LNCaP clone FGC (cell line): Measurements from ENCODE around the gene AP3B1.

Experiments used
- DNase-seq: peaks from one replicate; pipeline ENCODE4 v3.0.0-alpha.2; 2011; ENCODE audit warnings: low read depth
- H3K4me3 ChIP-seq: 2 replicates; pipeline ENCODE4 v1.5.1; 2011; ENCODE audit warnings: mild to moderate bottlenecking, low read depth, low read length, control low read depth
- TF ChIP-seq, protein P1 (sequence below): IDR thresholded peaks from 2 replicates; pipeline ENCODE4 v1.5.1; 2012; ENCODE audit warnings: mild to moderate bottlenecking; ENCODE audit not compliant: control insufficient read depth, insufficient read depth; ENCODE audit errors: extremely low read depth

The AP3B1 gene

GRCh38 chr5:77990020-77990419 is 304.5 kb downstream of the AP3B1 start:
- TF ChIP-seq, protein P1, sequence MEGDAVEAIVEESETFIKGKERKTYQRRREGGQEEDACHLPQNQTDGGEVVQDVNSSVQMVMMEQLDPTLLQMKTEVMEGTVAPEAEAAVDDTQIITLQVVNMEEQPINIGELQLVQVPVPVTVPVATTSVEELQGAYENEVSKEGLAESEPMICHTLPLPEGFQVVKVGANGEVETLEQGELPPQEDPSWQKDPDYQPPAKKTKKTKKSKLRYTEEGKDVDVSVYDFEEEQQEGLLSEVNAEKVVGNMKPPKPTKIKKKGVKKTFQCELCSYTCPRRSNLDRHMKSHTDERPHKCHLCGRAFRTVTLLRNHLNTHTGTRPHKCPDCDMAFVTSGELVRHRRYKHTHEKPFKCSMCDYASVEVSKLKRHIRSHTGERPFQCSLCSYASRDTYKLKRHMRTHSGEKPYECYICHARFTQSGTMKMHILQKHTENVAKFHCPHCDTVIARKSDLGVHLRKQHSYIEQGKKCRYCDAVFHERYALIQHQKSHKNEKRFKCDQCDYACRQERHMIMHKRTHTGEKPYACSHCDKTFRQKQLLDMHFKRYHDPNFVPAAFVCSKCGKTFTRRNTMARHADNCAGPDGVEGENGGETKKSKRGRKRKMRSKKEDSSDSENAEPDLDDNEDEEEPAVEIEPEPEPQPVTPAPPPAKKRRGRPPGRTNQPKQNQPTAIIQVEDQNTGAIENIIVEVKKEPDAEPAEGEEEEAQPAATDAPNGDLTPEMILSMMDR, result no peak
- no peak overlapping the region for H3K4me3 ChIP-seq
- no peak for DNase-seq

GRCh38 chr5:77987988-77988387 is 306.5 kb downstream of the AP3B1 start:
- no peak overlapping the region for H3K4me3 ChIP-seq
- TF ChIP-seq, protein P1, result no peak

GRCh38 chr5:77987331-77987730 is 307.2 kb downstream of the AP3B1 start:
- TF ChIP-seq, protein P1, result no peak
- DNase-seq, result no peak
- H3K4me3 ChIP-seq, result no peak overlapping the region

More at GRCh38 chr5:77987988-77988387, 306.5 kb downstream of the AP3B1 start:
- DNase-seq, result no peak

GRCh38 chr5:77986261-77986660 is 308.2 kb downstream of the AP3B1 start:
- H3K4me3 ChIP-seq, result no peak overlapping the region
- no peak for DNase-seq
- TF ChIP-seq, protein P1, result no peak

GRCh38 chr5:77985247-77985646 is 309.3 kb downstream of the AP3B1 start:
- DNase-seq, result no peak
- TF ChIP-seq, protein P1, result no peak
- no peak overlapping the region for H3K4me3 ChIP-seq

- TF ChIP-seq, protein P1, result no peak
- no peak overlapping the region for H3K4me3 ChIP-seq
- no peak for DNase-seq
Observed at GRCh38 chr5:77984587-77984986, 309.9 kb downstream of the AP3B1 start.

- DNase-seq, result no peak
- TF ChIP-seq, protein P1, result no peak
- no peak overlapping the region for H3K4me3 ChIP-seq
Observed at GRCh38 chr5:77983482-77984199, 310.9 kb downstream of the AP3B1 start.
